K562 (cell line): ENCODE data around the gene P2RX3. TPM values are rescaled to one million over a fixed set of nuclear protein-coding genes. Genes with fewer than 3 reads are reported as not detected.
A peak's percentile ranks its signal among the peaks of the same experiment; 100 is the strongest.

Source experiments
- ATAC-seq: fragments of 200-7000 bp; cut with Tn5 transposase; 3 replicates; pipeline ENCODE4 v1.9.1; 2020; ENCODE audit warnings: moderate library complexity
- BruUV-seq: library from RNA; stranded (reverse); fragments of 400-500 nt; replicated peaks from 2 replicates; lab custom pipeline; 2021; lab: Mats Ljungman, UMichigan
- CTCF ChIA-PET: fragments of 300-600 bp; formaldehyde crosslinking; extraction: SDS; loops from one replicate; lab custom pipeline; 2021; ENCODE audit warnings: low intra/inter-chr PET ratio; lab: Yijun Ruan, JAX
- POLR2A ChIA-PET: fragments of 300-600, 350-650 bp; sonication (Branson Sonifier 250); formaldehyde crosslinking; extraction: SDS; loops from one replicate; lab custom pipeline; 2021; ENCODE audit warnings: antibody characterized with exemption, inconsistent platforms; lab: Yijun Ruan, JAX
- DNase-seq, 4 experiments: peaks; one replicate each; pipeline versions ENCODE4 v3.0.0 to v3.0.0-alpha.2; 2011 to 2018; ENCODE audit warnings: low spot score in 3 of 4, mixed read lengths in 3 of 4; ENCODE audit errors: extremely low read depth in 1 of 4
- FAIRE-seq: peaks from 2 replicates; lab custom pipeline; 2011; peaks lifted over from hg19 to GRCh38; lab: Jason Lieb, UNC
- H2AFZ ChIP-seq: 2 replicates; pipeline ENCODE4 v1.6.0; 2011; ENCODE audit warnings: low read depth, low read length, control low read depth, inconsistent platforms
- H3K27ac ChIP-seq: fragments of 200-600 bp; 3 replicates; pipeline ENCODE4 v1.8.0; 2011; ENCODE audit warnings: low read depth, mild to moderate bottlenecking, control low read depth, inconsistent platforms, low read length, moderate library complexity, mixed read lengths; ENCODE audit errors: extremely low read depth
- H3K27me3 ChIP-seq, 2 experiments: fragments of 300-600 bp in 1 of 2; 2 replicates in 1 of 2; 3 replicates in 1 of 2; pipeline versions ENCODE4 v1.6.0 to v1.8.0; 2011; ENCODE audit warnings: inconsistent platforms in 2 of 2, low read length in 2 of 2, mild to moderate bottlenecking in 1 of 2, mixed read lengths in 1 of 2, moderate library complexity in 1 of 2; ENCODE audit not compliant: control insufficient read depth in 2 of 2, insufficient read depth in 2 of 2
- H3K36me3 ChIP-seq: fragments of 300-600 bp; 3 replicates; pipeline ENCODE4 v1.8.0; 2011; ENCODE audit warnings: mild to moderate bottlenecking, low read length, inconsistent platforms; ENCODE audit not compliant: control insufficient read depth, insufficient read depth
- H3K4me1 ChIP-seq, 2 experiments: fragments of 200-600 bp in 1 of 2; replicated peaks in 1 of 2; 2 replicates in 1 of 2; 3 replicates in 1 of 2; pipeline versions ENCODE4 v1.5.1 to v1.8.0; 2011; ENCODE audit warnings: inconsistent platforms in 2 of 2, low read length in 2 of 2, mild to moderate bottlenecking in 1 of 2, mixed read lengths in 1 of 2, moderate library complexity in 1 of 2; ENCODE audit not compliant: control insufficient read depth in 2 of 2, insufficient read depth in 2 of 2
- H3K4me2 ChIP-seq: 2 replicates; pipeline ENCODE4 v1.6.1; 2011; ENCODE audit warnings: low read length, control low read depth, inconsistent platforms, mixed read lengths; ENCODE audit not compliant: insufficient read depth
- H3K4me3 ChIP-seq: fragments of 200-600 bp; sonication (generic), shearing (Covaris generic); 2 replicates; pipeline ENCODE4 v1.5.1; 2016; ENCODE audit warnings: control low read depth, inconsistent platforms
- H3K79me2 ChIP-seq: fragments of 200-600 bp; 3 replicates; pipeline ENCODE4 v1.8.0; 2011; ENCODE audit warnings: low read length, inconsistent platforms; ENCODE audit not compliant: control insufficient read depth, insufficient read depth
- H3K9ac ChIP-seq, 2 experiments: 2 replicates each; pipeline versions ENCODE4 v1.6.0 to v1.6.1; 2011; ENCODE audit warnings: low read depth in 2 of 2, low read length in 2 of 2, control low read depth in 1 of 2, inconsistent platforms in 1 of 2, mild to moderate bottlenecking in 1 of 2, mixed read lengths in 1 of 2; ENCODE audit not compliant: insufficient read depth in 1 of 2
- H3K9me1 ChIP-seq: one replicate; pipeline ENCODE4 v1.6.0; 2011; ENCODE audit warnings: inconsistent platforms, mild to moderate bottlenecking, low read length, moderate library complexity; ENCODE audit not compliant: control insufficient read depth, insufficient read depth
- H3K9me3 ChIP-seq: replicated peaks from 2 replicates; pipeline ENCODE4 v1.5.1; 2011; ENCODE audit warnings: low read depth, low read length, inconsistent platforms; ENCODE audit not compliant: control insufficient read depth, insufficient read depth
- H4K20me1 ChIP-seq: replicated peaks from 2 replicates; pipeline ENCODE4 v1.6.1; 2011; ENCODE audit warnings: low read length, inconsistent platforms, mixed read lengths; ENCODE audit not compliant: control insufficient read depth, insufficient read depth
- ZNF121 ChIP-seq: sonication (generic); formaldehyde crosslinking; conservative IDR thresholded peaks from 2 replicates; pipeline ENCODE4 v1.8.0; 2022; ENCODE audit warnings: missing genetic modification reagents
- WGBS: fragments of 100-300 bp; shearing (Covaris generic); methylation state at CpG from one replicate; pipeline ENCODE4 v1.1.6; 2016; ENCODE audit warnings: low coverage, mixed read lengths; ENCODE audit not compliant: insufficient coverage; ENCODE audit errors: missing lambda C conversion rate; 5-methylcytosine and 5-hydroxymethylcytosine counted together
- in situ Hi-C: fragments of 300-500 bp; cut with MboI; formaldehyde crosslinking; loops from 4 replicates; pipeline ENCODE4 v1.15.0; 2018; ENCODE audit warnings: inconsistent platforms, mixed read lengths
- intact Hi-C: fragments of 100-400 bp; cut with micrococcal nuclease; formaldehyde crosslinking; loops from 2 replicates; pipeline ENCODE4 v1.14.2; 2022
- polyA plus RNA-seq, 8 experiments: library from polyadenylated mRNA; depleted of rRNA in 4 of 8; stranded (reverse) in 5 of 8; unstranded in 3 of 8; fragments of >200 nt; fragmentation: Nextera tagmentation in 2 of 8; fragmentation: Illumina TruSeq in 1 of 8; extraction: Ambion mirVana in 2 of 8; extraction: Trizol in 1 of 8; gene quantifications; 2 replicates each; pipeline versions ENCODE4 v1.2.1 to v1.2.3, GENCODE V29; 2011 to 2014; ENCODE audit warnings: inconsistent platforms in 1 of 8, missing spikeins in 1 of 8
- total RNA-seq, 7 experiments: library from RNA; depleted of rRNA in 6 of 7; stranded (reverse); fragments of >200 nt in 6 of 7; fragmentation: Illumina TruSeq in 2 of 7; extraction: Trizol in 2 of 7; gene quantifications; 2 replicates each; pipeline versions ENCODE4 v1.2.1 to v1.2.3, GENCODE V29; 2011 to 2021; ENCODE audit warnings: low replicate concordance in 1 of 7
- TF ChIP-seq, protein P1 (sequence below): sonication (generic); formaldehyde crosslinking; IDR thresholded peaks from 2 replicates; pipeline ENCODE4 v1.8.1; 2023; ENCODE audit warnings: mild to moderate bottlenecking, missing genetic modification reagents

P2RX3 gene
- total and polyA plus RNA-seq, 9 of the 15 experiments (the other 6 are each of a cell fraction or from before 2014, with no cell fraction given): not detected

DNA sequence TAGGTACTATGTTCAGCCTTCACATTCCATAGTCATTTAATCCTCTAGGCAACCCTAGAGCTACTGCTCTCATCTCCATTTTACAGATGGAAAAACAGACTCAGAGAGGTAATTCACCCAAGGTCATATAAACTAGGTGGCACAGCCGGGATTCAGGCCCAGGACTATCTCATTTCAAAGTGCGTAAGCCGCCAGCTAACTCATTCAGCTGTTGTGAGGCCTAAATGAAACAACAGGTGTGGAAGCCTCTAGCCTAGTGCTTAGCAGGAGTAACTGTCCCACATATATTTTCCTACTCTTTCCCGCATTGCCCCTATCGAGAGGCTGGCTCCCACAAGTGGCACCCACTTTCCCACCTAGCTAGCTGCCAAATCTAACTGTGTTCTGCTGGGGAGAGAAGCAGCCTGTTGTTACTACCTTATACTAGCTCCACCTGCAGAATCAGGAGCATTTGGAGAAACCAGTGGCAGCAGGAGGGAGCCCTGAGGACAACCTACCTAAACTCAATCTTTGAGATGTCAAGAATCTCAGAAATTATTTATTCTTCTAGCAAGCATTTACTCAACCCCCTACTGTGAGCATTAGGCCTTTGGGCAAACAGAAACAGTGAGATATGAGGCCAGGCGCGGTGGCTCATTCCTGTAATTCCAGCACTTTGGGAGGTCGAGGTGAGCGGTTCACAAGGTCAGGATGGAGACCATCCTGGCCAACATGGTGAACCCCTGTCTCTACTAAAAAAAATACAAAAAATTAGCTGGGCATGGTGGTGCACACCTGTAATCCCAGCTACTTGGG is 21.9 kb downstream of the P2RX3 start:
- FAIRE-seq (no peak), DNase-seq (no peak), ATAC-seq (no peak)
- no peak overlapping the region for H3K9ac ChIP-seq
- intact Hi-C loops (loop anchor here (2.0 kb wide), 1 partner anchor 43 kb away; no protein-coding TSS in a partner anchor), in situ Hi-C loops (no loop called here)
- no peak overlapping the region for H2AFZ ChIP-seq
- TF ChIP-seq, protein P1, sequence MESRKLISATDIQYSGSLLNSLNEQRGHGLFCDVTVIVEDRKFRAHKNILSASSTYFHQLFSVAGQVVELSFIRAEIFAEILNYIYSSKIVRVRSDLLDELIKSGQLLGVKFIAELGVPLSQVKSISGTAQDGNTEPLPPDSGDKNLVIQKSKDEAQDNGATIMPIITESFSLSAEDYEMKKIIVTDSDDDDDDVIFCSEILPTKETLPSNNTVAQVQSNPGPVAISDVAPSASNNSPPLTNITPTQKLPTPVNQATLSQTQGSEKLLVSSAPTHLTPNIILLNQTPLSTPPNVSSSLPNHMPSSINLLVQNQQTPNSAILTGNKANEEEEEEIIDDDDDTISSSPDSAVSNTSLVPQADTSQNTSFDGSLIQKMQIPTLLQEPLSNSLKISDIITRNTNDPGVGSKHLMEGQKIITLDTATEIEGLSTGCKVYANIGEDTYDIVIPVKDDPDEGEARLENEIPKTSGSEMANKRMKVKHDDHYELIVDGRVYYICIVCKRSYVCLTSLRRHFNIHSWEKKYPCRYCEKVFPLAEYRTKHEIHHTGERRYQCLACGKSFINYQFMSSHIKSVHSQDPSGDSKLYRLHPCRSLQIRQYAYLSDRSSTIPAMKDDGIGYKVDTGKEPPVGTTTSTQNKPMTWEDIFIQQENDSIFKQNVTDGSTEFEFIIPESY: peak; percentile 51; the same call in 1 of the 2 replicates
- TF ChIP-seq ZNF121 (CRISPR knock-in tag): no peak
- CTCF ChIA-PET: no interaction called here
- POLR2A ChIA-PET: interaction anchor here (0.5 to 1.1 kb wide), 4 partner anchors 8 to 387 kb away, joined by 3 to 4 read pairs (median 3); no protein-coding TSS in a partner anchor
- peaks cover 10 to 21% of the 10 kb centered on the region in 2 experiments for H3K4me1 ChIP-seq
- H3K27me3 ChIP-seq: no peaks in the 10 kb centered on the region
- H3K9me3 ChIP-seq: no peaks in the 10 kb centered on the region
- H3K9me1 ChIP-seq: no peaks in the 10 kb centered on the region
- no peaks in the 10 kb centered on the region for H3K79me2 ChIP-seq
- H3K27ac ChIP-seq: no peak overlapping the region
- 56% methylated on average over 9 of the region's 9 CpGs for WGBS
- no TSS peak for BruUV-seq
- no peaks in the 10 kb centered on the region for H3K36me3 ChIP-seq
- H3K4me3 ChIP-seq: no peak overlapping the region
- no peaks in the 10 kb centered on the region for H4K20me1 ChIP-seq
- no peak overlapping the region for H3K4me2 ChIP-seq
